ENCODE measurements around the gene GOLGA6L26.
A peak's percentile ranks its signal among the peaks of the same experiment; 100 is the strongest.
"Not testable (repeated sequence)": the region's sequence is repeated elsewhere in the genome, so short reads cannot be mapped to it uniquely, and the experiment has no call there.

GOLGA6L26 gene

GRCh38 chr15:23334096-23334495 lies at the start of gene GOLGA6L26:
GOLGA6L26 (minus strand) TSS chr15:23334196; CDS start chr15:23334135, 61 bp downstream.
- DNase-seq: not testable (repeated sequence)

- DNase-seq: not testable (repeated sequence)
These were observed 47.2 kb upstream of the GOLGA6L26 start for GRCh38 chr15:23381192-23381591.

GRCh38 chr15:23380700-23381099 lies 46.7 kb upstream of the GOLGA6L26 start:
- not testable (repeated sequence) for DNase-seq

- DNase-seq: not testable (repeated sequence)
These were observed 45.0 kb upstream of the GOLGA6L26 start for GRCh38 chr15:23378946-23379345.

GRCh38 chr15:23374226-23374625 lies 40.2 kb upstream of the GOLGA6L26 start:
- DNase-seq: not testable (repeated sequence)

GRCh38 chr15:23372891-23373600 lies 39.0 kb upstream of the GOLGA6L26 start:
- not testable (repeated sequence) for DNase-seq

- DNase-seq: no peak
These were observed 38.3 kb upstream of the GOLGA6L26 start for GRCh38 chr15:23372284-23372683.

- not testable (repeated sequence) for DNase-seq
These were observed 37.9 kb upstream of the GOLGA6L26 start for GRCh38 chr15:23371868-23372267.

- not testable (repeated sequence) for DNase-seq
These were observed 37.1 kb upstream of the GOLGA6L26 start for GRCh38 chr15:23371134-23371533.

- no peak for DNase-seq
These were observed 36.6 kb upstream of the GOLGA6L26 start for GRCh38 chr15:23370578-23370977.

GRCh38 chr15:23364261-23364660 lies 30.3 kb upstream of the GOLGA6L26 start:
- DNase-seq: not testable (repeated sequence)

GRCh38 chr15:23362622-23363021 lies 28.6 kb upstream of the GOLGA6L26 start:
- not testable (repeated sequence) for DNase-seq

- not testable (repeated sequence) for DNase-seq
These were observed 20.5 kb upstream of the GOLGA6L26 start, which contains the start of gene GOLGA8S for GRCh38 chr15:23354448-23354847. GOLGA8S (plus strand) TSS chr15:23354748; CDS start chr15:23354810, 62 bp downstream.

GRCh38 chr15:23311233-23311632 lies 22.8 kb downstream of the GOLGA6L26 start:
- not testable (repeated sequence) for DNase-seq

- not testable (repeated sequence) for DNase-seq
These were observed 28.1 kb downstream of the GOLGA6L26 start for GRCh38 chr15:23305921-23306320.

GRCh38 chr15:23304805-23305204 lies 29.2 kb downstream of the GOLGA6L26 start:
- DNase-seq: not testable (repeated sequence)

GRCh38 chr15:23304267-23304666 lies 29.7 kb downstream of the GOLGA6L26 start:
- DNase-seq: peak; percentile 18

- DNase-seq: peak; percentile 45
These were observed 30.3 kb downstream of the GOLGA6L26 start for GRCh38 chr15:23303654-23304053.

- DNase-seq: not testable (repeated sequence)
These were observed 30.8 kb downstream of the GOLGA6L26 start for GRCh38 chr15:23303246-23303645.
